Small intestine (tissue), 7 donors: ENCODE measurements around the gene TRIM14. TPM values are rescaled to one million over a fixed set of nuclear protein-coding genes. Genes with fewer than 3 reads are reported as not detected.
"Not testable (repeated sequence)": the region's sequence is repeated elsewhere in the genome, so short reads cannot be mapped to it uniquely, and the experiment has no call there.

ENCODE experiments used
- DNase-seq, 2 donors: peaks; one replicate each; pipeline versions ENCODE4 v3.0.0 to v3.0.0-alpha.2; 2013
- FAIRE-seq: peaks from 2 replicates; lab custom pipeline; 2012; peaks lifted over from hg19 to GRCh38; lab: Jason Lieb, UNC
- H3K27ac ChIP-seq, 3 donors: one replicate each; pipeline ENCODE4 v1.5.1; 2013; ENCODE audit warnings: low read length in 2 of 3, mild to moderate bottlenecking in 2 of 3, control low read depth in 1 of 3, inconsistent platforms in 1 of 3, low read depth in 1 of 3, moderate library complexity in 1 of 3
- H3K27me3 ChIP-seq, 3 donors: one replicate each; pipeline ENCODE4 v1.6.1; 2013; ENCODE audit warnings: low read length in 3 of 3, inconsistent platforms in 1 of 3; ENCODE audit not compliant: control insufficient read depth in 3 of 3, insufficient read depth in 3 of 3
- H3K36me3 ChIP-seq, 3 donors: one replicate each; pipeline ENCODE4 v1.6.1; 2013; ENCODE audit warnings: low read length in 3 of 3, inconsistent platforms in 1 of 3, low read depth in 1 of 3, mild to moderate bottlenecking in 1 of 3, moderate library complexity in 1 of 3; ENCODE audit not compliant: control insufficient read depth in 3 of 3, insufficient read depth in 2 of 3
- H3K4me1 ChIP-seq, 3 donors: one replicate each; pipeline ENCODE4 v1.6.1; 2013; ENCODE audit warnings: low read length in 2 of 3, inconsistent platforms in 1 of 3, low read depth in 1 of 3, mild to moderate bottlenecking in 1 of 3, moderate library complexity in 1 of 3; ENCODE audit not compliant: control insufficient read depth in 3 of 3, insufficient read depth in 2 of 3
- H3K4me3 ChIP-seq, 3 donors: one replicate each; pipeline ENCODE4 v1.5.1; 2013; ENCODE audit warnings: low read length in 3 of 3, control low read depth in 1 of 3, inconsistent platforms in 1 of 3, low read depth in 1 of 3, mild to moderate bottlenecking in 1 of 3, moderate library complexity in 1 of 3
- H3K9me3 ChIP-seq, 2 donors: one replicate each; pipeline ENCODE4 v1.6.1; 2013; ENCODE audit warnings: low read depth in 1 of 2, low read length in 1 of 2; ENCODE audit not compliant: control insufficient read depth in 2 of 2, insufficient read depth in 1 of 2
- WGBS, 3 donors: extraction: QIAGEN DNeasy Blood & Tissue Kit; methylation state at CpG; one replicate each; pipeline ENCODE4 v1.1.7; 2013; 5-methylcytosine and 5-hydroxymethylcytosine counted together
- polyA plus RNA-seq, 4 donors: library from polyadenylated mRNA; stranded (reverse) in 3 of 4; unstranded in 1 of 4; fragments of 200-250 nt in 3 of 4; fragments of 120-200 nt in 1 of 4; gene quantifications; one replicate each; pipeline versions ENCODE4 v1.2.1 to v1.2.3, GENCODE V29; 2013
- donor health status: healthy with polysubstance abuse.
- donor health status: control.
- donor health status: control.
- donor health status: Bipolar disorder and iron deficiency.
- donor health status: healthy.

TRIM14 gene
- polyA plus RNA-seq, 4 donors = 20.5 to 47.1 (median 32.9) TPM

GRCh38 chr9:98031169-98031568 lies 87.9 kb downstream of the TRIM14 start:
- no peaks in the 10 kb centered on the region for H3K27me3 ChIP-seq

DNA sequence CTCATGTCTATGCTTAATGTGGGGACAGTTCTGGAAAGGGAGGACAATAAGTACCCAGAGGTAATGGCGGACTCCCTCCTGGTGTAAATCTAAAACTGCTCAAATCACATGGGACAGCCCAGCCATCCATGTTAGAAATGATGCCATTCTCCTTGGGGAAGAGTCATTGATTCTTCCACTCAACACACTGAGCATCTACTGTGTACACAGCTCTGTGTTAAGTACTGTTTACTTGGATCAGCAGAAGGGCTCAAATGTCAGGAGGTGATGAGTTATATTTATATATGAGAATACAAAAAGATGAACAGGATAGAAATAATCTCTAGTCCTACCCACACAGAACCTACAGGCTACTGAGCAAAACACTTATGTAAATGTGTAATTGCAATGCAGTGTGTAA lies 94.3 kb downstream of the TRIM14 start:
- no peak overlapping the region for H3K27ac ChIP-seq

More at GRCh38 chr9:98031169-98031568, 87.9 kb downstream of the TRIM14 start:
- no peak for DNase-seq
- Histone ChIP-seq H3K4me3 (no peak overlapping the region), H3K4me1 (peaks cover 0 to 2% (median 0%) of the 10 kb centered on the region in 3 donors), H3K36me3 (no peaks in the 10 kb centered on the region), H3K27ac (no peak overlapping the region), H3K9me3 (no peaks in the 10 kb centered on the region)
- no peak for FAIRE-seq

DNA sequence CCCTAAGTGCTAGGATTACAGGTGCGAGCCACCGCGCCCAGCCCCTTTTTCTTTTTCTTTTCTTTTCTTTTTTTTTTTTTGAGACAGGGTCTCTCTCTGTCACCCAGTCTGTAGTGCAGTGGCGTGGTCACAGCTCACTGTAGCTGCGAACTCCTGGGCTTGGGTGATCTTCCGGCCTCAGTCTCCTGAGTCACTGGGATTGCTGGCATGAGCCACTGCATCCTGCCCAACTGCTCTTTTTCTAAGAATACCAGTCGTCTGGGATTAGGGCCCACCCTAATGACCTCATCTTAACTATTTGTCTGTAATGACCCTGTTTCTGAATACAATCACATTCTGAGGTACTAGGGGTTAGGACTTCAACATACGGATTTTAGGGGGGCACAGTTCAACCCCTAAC lies 96.6 kb downstream of the TRIM14 start:
- no peak for DNase-seq
- no peak for FAIRE-seq
- WGBS, 3 donors = 84 to 88% (median 88%) methylated on average over 8 of the region's 8 CpGs
- no peak overlapping the region for H3K4me3 ChIP-seq
- H3K4me1 ChIP-seq = peaks cover 0 to 19% (median 0%) of the 10 kb centered on the region in 3 donors
- H3K36me3 ChIP-seq = peaks cover 0 to 29% (median 12%) of the 10 kb centered on the region in 3 donors
- H3K9me3 ChIP-seq = no peaks in the 10 kb centered on the region
- H3K27ac ChIP-seq = no peak overlapping the region
- no peaks in the 10 kb centered on the region for H3K27me3 ChIP-seq

More for the DNA sequence above, 94.3 kb downstream of the TRIM14 start:
- WGBS, 3 donors = 96 to 100% (median 97%) methylated on average over 1 of the region's 1 CpG
- no peaks in the 10 kb centered on the region for H3K27me3 ChIP-seq
- no peak overlapping the region for H3K4me3 ChIP-seq
- H3K9me3 ChIP-seq = no peaks in the 10 kb centered on the region
- DNase-seq (no peak), FAIRE-seq (no peak)
- H3K36me3 ChIP-seq = peaks cover 0 to 17% (median 7%) of the 10 kb centered on the region in 3 donors
- H3K4me1 ChIP-seq = peaks cover 0 to 7% (median 0%) of the 10 kb centered on the region in 3 donors

- Histone ChIP-seq H3K4me1 (peaks cover 0 to 19% (median 0%) of the 10 kb centered on the region in 3 donors), H3K4me3 (no peak overlapping the region), H3K9me3 (no peaks in the 10 kb centered on the region), H3K27ac (no peak overlapping the region), H3K36me3 (peaks cover 1 to 29% (median 14%) of the 10 kb centered on the region in 3 donors), H3K27me3 (no peaks in the 10 kb centered on the region)
- DNase-seq = no peak
- FAIRE-seq = no peak
- 85 to 88% (median 85%) methylated on average over 8 of the region's 8 CpGs for WGBS, 3 donors
Observed at GRCh38 chr9:98021306-98022040, 97.5 kb downstream of the TRIM14 start.

GRCh38 chr9:98020476-98021145 lies 98.4 kb downstream of the TRIM14 start:
- no peak for FAIRE-seq
- 93 to 98% (median 96%) methylated on average over 8 of the region's 8 CpGs for WGBS, 3 donors

DNA sequence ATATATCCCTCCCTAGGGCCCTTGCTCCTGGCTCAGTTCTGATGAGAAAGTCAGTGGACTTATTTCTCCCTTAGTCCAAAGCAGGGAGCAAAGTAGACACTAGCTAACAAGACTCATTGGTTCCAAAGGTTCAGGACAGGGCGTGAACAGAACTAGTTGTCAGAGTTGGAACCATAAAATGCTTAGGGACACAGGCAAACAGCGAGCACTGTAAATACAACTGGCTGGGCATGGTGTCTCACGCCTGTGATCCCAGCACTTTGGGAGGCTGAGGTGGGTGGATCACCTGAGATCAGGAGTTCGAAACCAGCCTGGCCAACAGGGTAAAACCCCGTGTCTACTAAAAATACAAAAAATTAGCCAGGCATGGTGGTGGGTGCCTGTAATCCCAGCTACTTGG lies 99.2 kb downstream of the TRIM14 start:
- not testable (repeated sequence) for H3K4me3 ChIP-seq, FAIRE-seq, H3K9me3 ChIP-seq, H3K27me3 ChIP-seq
- H3K4me1 ChIP-seq = peaks cover 0 to 19% (median 0%) of the 10 kb centered on the region in 3 donors
- WGBS, 3 donors = 26 to 65% (median 48%) methylated on average over 5 of the region's 5 CpGs
- H3K27ac ChIP-seq = peak overlapping the region; percentile 3 to 71 (median 66)
- H3K36me3 ChIP-seq = peaks cover 1 to 33% (median 16%) of the 10 kb centered on the region in 3 donors
- peak; percentile 85 to 98 for DNase-seq

More at GRCh38 chr9:98020476-98021145, 98.4 kb downstream of the TRIM14 start:
- Histone ChIP-seq H3K4me1 (peaks cover 0 to 19% (median 0%) of the 10 kb centered on the region in 3 donors), H3K27ac (peak overlapping the region in 1 of 3 donors; percentile 55), H3K36me3 (peaks cover 1 to 33% (median 16%) of the 10 kb centered on the region in 3 donors), H3K27me3 (no peaks in the 10 kb centered on the region), H3K4me3 (no peak overlapping the region), H3K9me3 (no peaks in the 10 kb centered on the region)
- no peak for DNase-seq

Other genes starting within 250 kb of the TRIM14 start
- gene TRMO, start 196.7 kb downstream of the TRIM14 start, polyA plus RNA-seq = 10 to 100 TPM in 2 of 4 donors, 1 to 10 TPM in 2; 6.2 to 21.7 (median 10.0) TPM
- under 1 TPM in 2 of 4 donors, not detected in 2; 0.03 to 0.74 TPM for gene HEMGN, start 181.1 kb downstream of the TRIM14 start, polyA plus RNA-seq
- 100 to 1,000 TPM; 106 to 263 (median 182) TPM for gene ANP32B, start 135.9 kb downstream of the TRIM14 start, polyA plus RNA-seq
- gene NANS, start 62.5 kb downstream of the TRIM14 start, polyA plus RNA-seq = 100 to 1,000 TPM in 1 of 4 donors, 10 to 100 TPM in 3; 57.0 to 120 (median 75.6) TPM
- 10 to 100 TPM; 35.1 to 68.2 (median 51.2) TPM for gene CORO2A, start 73.4 kb upstream of the TRIM14 start, polyA plus RNA-seq
- gene TBC1D2, start 136.4 kb upstream of the TRIM14 start, polyA plus RNA-seq = 10 to 100 TPM; 12.2 to 42.0 (median 28.0) TPM